ENCODE measurements around the gene SLX4IP. TPM values are rescaled to one million over a fixed set of nuclear protein-coding genes. Genes with fewer than 3 reads are reported as not detected.
"Not testable (repeated sequence)": the region's sequence is repeated elsewhere in the genome, so short reads cannot be mapped to it uniquely, and the experiment has no call there.

SLX4IP gene
- polyA plus RNA-seq, 1 donor, result 4.3 TPM

DNA sequence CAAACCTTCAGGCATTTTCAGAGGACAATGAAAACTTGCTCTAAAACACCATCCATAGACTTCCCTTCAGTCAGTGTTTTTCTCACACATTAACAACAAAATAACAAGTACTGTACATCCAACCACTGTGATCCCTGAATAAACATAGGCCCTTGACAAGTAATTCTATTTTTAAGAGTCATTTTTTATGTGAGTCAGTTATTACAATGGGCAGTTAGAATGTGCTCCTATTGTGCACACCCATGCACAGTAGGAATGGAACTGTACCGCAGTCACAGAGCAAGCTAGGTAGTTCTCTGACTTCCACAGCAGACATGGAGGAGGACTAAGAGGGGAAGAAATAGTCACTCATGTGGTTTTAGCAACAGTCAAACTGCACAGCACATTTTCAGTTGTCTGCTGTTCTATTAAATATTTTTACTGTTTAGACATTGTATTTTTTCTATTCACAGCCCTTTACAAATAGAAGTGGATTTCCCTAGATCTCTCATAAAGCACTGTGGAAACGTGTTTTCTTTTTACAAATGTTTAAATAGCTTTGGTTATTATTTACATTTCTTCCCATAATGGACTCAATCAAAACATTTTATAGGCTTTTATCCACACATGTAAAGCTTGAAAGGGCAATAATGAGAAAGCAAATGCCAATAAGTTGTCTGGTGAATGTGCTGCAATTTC, 138.3 kb downstream of the SLX4IP start:
- DNase-seq (ENCODE audit: low read depth), result no peak

GRCh38 chr20:10573951-10574339, 138.8 kb downstream of the SLX4IP start:
- DNase-seq (ENCODE audit: low read depth), result no peak

DNA sequence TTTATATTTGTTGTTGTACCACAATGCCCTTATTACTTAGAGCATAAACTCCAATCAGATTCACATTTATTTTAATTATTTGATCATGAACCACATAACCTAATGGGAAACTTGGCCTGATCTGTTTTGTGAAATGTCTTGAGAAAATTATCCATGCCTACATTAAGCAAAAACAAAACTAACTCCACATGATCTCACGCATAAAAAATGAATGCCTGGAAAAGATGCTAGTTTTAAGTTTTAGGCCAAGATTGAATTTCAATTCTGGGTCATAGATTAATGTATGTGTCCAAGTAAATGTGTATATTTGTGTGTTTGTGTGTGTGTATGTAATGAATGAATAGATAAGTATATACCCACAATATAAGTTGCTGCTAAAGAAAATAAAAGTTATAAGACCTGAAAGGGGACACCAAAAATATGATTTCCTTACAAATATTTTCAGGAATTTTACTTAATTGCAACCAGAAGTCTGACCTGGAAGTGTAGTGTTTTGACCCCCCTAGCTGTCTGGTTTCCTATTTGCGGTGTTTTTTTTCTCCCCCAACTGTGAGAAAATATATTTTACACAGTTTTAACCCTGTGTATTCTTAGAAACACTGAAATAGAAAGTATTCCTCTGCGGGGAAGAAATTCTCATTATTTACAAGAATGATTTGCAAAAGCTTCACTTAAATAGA, 141.4 kb downstream of the SLX4IP start:
- peak; percentile 19 for DNase-seq (ENCODE audit: low read depth)

DNA sequence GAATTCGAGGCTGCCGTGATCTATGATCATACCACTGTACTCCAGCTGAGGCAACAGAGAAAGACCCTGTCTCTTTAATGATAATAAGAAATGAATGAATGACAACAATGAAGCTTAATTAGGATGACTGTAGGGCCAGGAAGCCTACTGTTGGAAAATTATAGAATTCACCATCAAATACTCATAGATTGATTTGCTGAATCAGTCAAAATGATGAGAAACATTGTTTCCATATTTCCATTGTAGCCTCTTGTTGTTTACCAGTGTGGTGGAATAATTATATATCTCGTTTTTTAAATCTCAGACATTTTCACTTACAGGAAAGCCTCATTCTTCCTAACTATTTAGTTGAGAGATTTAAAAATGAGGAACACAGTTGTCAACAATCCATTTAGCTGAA, 142.5 kb downstream of the SLX4IP start:
- no peak for DNase-seq (ENCODE audit: low read depth)

- DNase-seq (ENCODE audit: low read depth), result no peak
Measured at GRCh38 chr20:10578607-10579006, 143.5 kb downstream of the SLX4IP start.

DNA sequence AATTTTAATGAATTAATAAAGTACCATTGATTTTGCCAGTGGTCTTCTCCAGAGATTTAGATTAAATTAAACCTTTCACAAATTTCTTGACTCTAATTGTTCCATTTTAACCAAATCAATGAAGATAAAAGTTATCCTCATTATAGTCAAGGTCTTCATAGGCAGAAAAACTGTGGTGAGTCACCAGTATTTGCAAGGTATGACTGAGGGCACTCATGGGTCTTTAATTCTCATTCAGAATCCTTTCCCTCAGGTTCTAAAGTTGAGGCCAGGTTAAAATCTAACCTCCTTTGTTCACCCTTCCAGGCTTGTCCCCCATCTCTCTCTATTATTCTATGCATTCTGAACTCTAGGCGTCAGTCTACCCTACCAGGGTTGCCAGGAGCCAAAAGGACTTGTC, 144.8 kb downstream of the SLX4IP start:
- no peak for DNase-seq (ENCODE audit: low read depth)

GRCh38 chr20:10580700-10581099, 145.6 kb downstream of the SLX4IP start:
- no peak for DNase-seq (ENCODE audit: low read depth)

DNA sequence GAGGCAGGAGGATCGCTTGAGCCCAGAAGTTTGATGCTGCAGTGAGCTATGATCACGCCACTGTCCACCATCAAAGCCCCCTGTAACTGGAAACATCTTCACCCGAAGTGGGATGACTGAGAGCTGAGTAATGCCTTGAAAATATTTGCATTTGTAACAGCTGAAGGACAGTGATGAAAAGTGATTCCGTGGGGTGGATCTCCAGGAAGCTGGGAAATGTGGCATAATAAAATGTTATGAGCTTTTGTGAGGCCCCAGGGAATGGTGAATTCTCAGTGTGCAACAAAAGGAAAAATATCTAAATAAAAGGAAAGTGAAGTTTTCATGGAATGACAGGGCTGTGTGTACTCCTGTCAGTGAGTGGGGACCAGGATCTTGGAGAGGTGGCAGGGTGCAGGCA, 146.7 kb downstream of the SLX4IP start:
- DNase-seq (ENCODE audit: low read depth), result no peak

DNA sequence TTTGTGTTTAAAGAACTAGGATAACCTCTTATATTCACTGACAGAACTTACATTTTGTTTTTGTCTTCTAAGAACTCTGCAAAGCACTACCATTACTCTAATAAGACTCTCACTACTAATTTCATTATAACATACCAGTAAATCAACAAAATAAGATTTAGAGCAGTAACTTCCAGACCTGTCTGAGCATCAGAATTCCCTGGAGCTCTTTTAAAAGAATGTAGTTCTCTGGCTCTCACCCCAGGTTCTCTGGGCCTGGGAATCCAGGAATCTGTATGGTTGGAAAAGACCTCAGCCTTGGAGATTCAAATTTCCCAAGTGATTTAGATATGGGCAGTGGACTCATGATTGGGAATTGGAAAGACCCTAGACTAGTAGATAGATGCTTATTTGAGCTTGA, 149.3 kb downstream of the SLX4IP start:
- no peak for DNase-seq (ENCODE audit: low read depth)

- no peak for DNase-seq (ENCODE audit: low read depth)
Measured at GRCh38 chr20:10585308-10585707, 150.2 kb downstream of the SLX4IP start.

DNA sequence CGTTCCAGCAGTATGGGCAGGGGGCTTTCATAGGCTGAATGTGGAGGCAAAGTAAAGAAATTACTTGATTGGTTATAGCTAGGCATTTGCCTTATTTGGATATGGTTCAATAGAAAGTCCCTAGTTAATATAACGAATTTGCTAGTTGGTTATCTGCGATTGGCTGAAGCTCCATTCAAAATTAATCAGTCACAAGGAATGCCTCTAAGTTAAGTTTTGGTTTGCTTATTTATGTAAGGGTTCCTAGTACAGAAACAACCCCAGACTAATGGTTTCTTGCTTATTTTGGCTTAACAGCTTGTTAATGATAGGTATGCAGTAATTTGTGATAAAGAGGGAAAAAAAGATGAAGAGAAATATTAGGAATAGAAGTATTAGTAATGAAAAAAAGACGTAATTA, 151.2 kb downstream of the SLX4IP start:
- DNase-seq (ENCODE audit: low read depth), result no peak

GRCh38 chr20:10590446-10590845, 155.3 kb downstream of the SLX4IP start:
- not testable (repeated sequence) for DNase-seq (ENCODE audit: low read depth)

- no peak for DNase-seq (ENCODE audit: low read depth)
Measured at GRCh38 chr20:10590950-10591671, 156.0 kb downstream of the SLX4IP start.

- DNase-seq (ENCODE audit: low read depth), result no peak
Measured at GRCh38 chr20:10591946-10592521, 156.9 kb downstream of the SLX4IP start.

GRCh38 chr20:10594296-10594868, 159.3 kb downstream of the SLX4IP start:
- DNase-seq (ENCODE audit: low read depth), result no peak

DNA sequence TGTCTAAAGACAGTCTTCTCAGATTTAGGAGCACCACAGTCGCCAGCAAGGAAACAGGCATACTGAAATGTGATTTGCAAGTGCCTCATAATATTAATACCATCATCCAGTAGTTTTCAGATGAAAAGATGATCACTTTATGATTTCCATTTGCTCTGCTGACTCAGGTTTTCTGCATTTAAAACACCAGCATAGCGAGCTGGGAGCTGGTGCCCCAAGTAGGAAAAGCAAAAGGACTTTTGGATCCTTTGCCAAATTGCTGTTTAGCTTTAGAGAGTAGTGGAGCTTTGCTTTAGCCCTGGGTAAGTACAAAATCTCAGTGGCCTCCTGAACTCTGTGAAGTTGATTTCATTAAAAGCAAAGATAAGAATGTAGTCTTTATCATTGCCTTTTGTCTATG, 160.2 kb downstream of the SLX4IP start:
- DNase-seq (ENCODE audit: low read depth), result no peak

GRCh38 chr20:10595985-10596384, 160.9 kb downstream of the SLX4IP start:
- no peak for DNase-seq (ENCODE audit: low read depth)

- no peak for DNase-seq (ENCODE audit: low read depth)
Measured at GRCh38 chr20:10596710-10597121, 161.6 kb downstream of the SLX4IP start.

DNA sequence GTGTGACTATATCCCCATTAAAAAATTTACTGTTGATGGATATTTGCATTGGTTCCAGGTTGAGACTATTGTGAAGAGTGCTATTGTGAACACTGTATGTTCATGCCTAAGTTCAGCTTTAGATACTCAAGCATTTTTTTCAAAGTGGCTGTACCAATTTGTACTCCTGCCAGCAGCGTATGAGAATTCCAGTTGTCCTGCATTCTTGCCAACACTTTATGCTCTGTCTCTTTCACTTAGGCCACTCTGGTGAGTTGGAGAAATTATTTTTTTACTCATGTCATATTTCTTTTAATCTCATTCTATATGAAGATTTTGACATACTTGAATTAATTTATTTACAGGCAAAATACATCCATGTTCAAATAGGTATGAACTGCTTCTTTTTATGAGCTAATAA, 162.5 kb downstream of the SLX4IP start:
- no peak for DNase-seq (ENCODE audit: low read depth)

GRCh38 chr20:10602221-10602871, 167.2 kb downstream of the SLX4IP start:
- DNase-seq (ENCODE audit: low read depth), result no peak

DNA sequence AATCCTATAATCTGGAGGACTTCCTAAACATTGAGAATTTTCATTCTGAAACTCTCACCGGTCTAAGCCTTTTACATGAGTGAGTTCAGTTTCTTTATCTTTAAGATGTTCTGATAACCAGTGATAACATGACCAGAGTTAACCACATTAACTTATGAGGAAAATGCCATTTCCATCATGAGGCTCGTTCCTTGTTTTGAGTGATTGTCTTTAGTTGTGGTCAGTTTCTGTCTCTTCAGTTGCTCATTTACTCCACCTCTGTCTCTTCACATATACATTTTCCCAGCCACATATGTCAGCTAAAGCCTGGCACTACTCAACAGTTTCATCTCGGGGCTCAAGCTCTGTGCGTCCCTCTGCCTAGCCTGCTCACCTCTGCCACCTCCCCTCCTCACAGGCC, 168.3 kb downstream of the SLX4IP start:
- DNase-seq (ENCODE audit: low read depth), result no peak
